Measurements from ENCODE around the gene TSHZ2.

DNA sequence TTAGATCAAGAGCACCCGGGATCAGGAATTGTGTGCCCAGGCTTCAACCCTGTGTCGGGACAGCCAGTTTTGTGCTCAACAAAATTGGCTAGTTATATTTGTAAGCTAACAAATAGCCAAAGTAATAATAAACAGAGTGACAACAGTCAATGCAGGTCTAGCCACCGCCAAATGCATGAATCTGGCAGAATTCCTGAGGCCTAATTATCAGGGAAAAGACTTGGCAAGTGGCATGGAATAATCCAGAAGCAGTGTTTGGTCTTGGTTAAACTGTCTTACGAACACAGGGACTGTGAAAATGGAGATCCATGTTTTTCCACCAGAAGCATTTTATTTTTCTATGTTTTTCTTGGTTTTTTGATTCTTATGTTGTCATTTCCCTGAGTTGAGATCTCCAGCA lies 352.7 kb downstream of the TSHZ2 start:
- TF ChIP-seq EZH2 (IDR thresholded peaks at IDR 0.05; ENCODE audit: borderline replicate concordance, low read length) = no peak
- TF ChIP-seq, protein P1, sequence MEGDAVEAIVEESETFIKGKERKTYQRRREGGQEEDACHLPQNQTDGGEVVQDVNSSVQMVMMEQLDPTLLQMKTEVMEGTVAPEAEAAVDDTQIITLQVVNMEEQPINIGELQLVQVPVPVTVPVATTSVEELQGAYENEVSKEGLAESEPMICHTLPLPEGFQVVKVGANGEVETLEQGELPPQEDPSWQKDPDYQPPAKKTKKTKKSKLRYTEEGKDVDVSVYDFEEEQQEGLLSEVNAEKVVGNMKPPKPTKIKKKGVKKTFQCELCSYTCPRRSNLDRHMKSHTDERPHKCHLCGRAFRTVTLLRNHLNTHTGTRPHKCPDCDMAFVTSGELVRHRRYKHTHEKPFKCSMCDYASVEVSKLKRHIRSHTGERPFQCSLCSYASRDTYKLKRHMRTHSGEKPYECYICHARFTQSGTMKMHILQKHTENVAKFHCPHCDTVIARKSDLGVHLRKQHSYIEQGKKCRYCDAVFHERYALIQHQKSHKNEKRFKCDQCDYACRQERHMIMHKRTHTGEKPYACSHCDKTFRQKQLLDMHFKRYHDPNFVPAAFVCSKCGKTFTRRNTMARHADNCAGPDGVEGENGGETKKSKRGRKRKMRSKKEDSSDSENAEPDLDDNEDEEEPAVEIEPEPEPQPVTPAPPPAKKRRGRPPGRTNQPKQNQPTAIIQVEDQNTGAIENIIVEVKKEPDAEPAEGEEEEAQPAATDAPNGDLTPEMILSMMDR (conservative IDR thresholded peaks at IDR 0.05 in 1 of 2, IDR thresholded peaks at IDR 0.05 in 1 of 2; ENCODE audit: extremely low read depth in 1 of 2, insufficient read depth in 1 of 2, low read depth in 1 of 2, low read length in 2 of 2) = no peak
